ENCODE results near the gene LRRC47. TPM values are rescaled to one million over a fixed set of nuclear protein-coding genes. Genes with fewer than 3 reads are reported as not detected.

The LRRC47 gene
- total and polyA plus RNA-seq, 9 donors, result 26.7 to 60.7 (median 47.6) TPM

DNA sequence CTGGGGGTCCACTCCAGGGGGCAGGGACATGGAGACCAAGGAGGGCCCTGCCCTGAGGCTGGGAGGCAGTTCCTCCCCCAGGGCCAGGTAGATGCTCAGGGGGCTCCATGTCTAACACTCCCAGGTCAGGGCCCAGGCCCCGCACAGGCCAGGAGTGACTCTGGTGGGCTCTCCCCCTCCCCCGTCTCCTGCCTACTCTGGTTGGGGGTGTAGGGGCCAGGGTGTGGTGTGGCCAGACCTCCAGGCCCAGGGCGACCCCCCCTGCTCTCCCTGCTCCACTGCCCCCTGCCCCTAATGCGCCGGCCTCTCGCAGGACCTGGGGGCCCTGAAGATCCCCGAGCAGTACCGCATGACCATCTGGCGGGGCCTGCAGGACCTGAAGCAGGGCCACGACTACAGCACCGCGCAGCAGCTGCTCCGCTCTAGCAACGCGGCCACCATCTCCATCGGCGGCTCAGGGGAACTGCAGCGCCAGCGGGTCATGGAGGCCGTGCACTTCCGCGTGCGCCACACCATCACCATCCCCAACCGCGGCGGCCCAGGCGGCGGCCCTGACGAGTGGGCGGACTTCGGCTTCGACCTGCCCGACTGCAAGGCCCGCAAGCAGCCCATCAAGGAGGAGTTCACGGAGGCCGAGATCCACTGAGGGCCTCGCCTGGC is 63.7 kb downstream of the LRRC47 start:
- WGBS, 3 donors, result 23 to 28% (median 26%) methylated on average over 36 to 37 of the region's 37 CpGs

GRCh38 chr1:3731583-3732433 is 64.5 kb downstream of the LRRC47 start:
- no peak for TF ChIP-seq POLR2A (IDR thresholded peaks at IDR 0.05)
- no peak for TF ChIP-seq CTCF (IDR thresholded peaks at IDR 0.05)
- 48 to 52% (median 52%) methylated on average over 25 of the region's 25 CpGs for WGBS, 3 donors

More for the DNA sequence above, 63.7 kb downstream of the LRRC47 start:
- intact Hi-C loops (cut with DNase I), result no loop called here
- Histone ChIP-seq H3K9me3 (no peaks in the 10 kb centered on the region), H3K4me3 (no peak overlapping the region), H3K4me1 (ENCODE audit: insufficient read depth) (peaks cover 2% of the 10 kb centered on the region), H3K27ac (no peak overlapping the region), H3K36me3 (no peaks in the 10 kb centered on the region), H3K27me3 (no peaks in the 10 kb centered on the region)
- TF ChIP-seq CTCF (IDR thresholded peaks at IDR 0.05) (no peak), EP300 (IDR thresholded peaks at IDR 0.05) (no peak), POLR2A (IDR thresholded peaks at IDR 0.05) (no peak)
- DNase-seq, result peak in 1 of 5 donors; percentile 21

GRCh38 chr1:3730543-3731247 is 65.6 kb downstream of the LRRC47 start:
- Histone ChIP-seq H3K36me3 (no peaks in the 10 kb centered on the region), H3K9me3 (no peaks in the 10 kb centered on the region), H3K27ac (no peak overlapping the region), H3K4me1 (ENCODE audit: insufficient read depth) (peaks cover 2% of the 10 kb centered on the region), H3K4me3 (no peak overlapping the region), H3K27me3 (no peaks in the 10 kb centered on the region)
- no peak for DNase-seq
- WGBS, 3 donors, result 77 to 86% (median 81%) methylated on average over 14 to 25 of the region's 25 CpGs
- intact Hi-C loops (cut with DNase I), result no loop called here
- no peak for TF ChIP-seq POLR2A (IDR thresholded peaks at IDR 0.05)
- no peak for TF ChIP-seq CTCF (IDR thresholded peaks at IDR 0.05)
- TF ChIP-seq EP300 (IDR thresholded peaks at IDR 0.05), result no peak

More at GRCh38 chr1:3731583-3732433, 64.5 kb downstream of the LRRC47 start:
- no peak for DNase-seq
- Histone ChIP-seq H3K4me1 (ENCODE audit: insufficient read depth) (peaks cover 2% of the 10 kb centered on the region), H3K27ac (no peak overlapping the region), H3K27me3 (no peaks in the 10 kb centered on the region), H3K9me3 (no peaks in the 10 kb centered on the region), H3K4me3 (no peak overlapping the region), H3K36me3 (no peaks in the 10 kb centered on the region)
- intact Hi-C loops (cut with DNase I), result no loop called here
